Measurements from ENCODE around the gene PCNA.

Gene PCNA

DNA sequence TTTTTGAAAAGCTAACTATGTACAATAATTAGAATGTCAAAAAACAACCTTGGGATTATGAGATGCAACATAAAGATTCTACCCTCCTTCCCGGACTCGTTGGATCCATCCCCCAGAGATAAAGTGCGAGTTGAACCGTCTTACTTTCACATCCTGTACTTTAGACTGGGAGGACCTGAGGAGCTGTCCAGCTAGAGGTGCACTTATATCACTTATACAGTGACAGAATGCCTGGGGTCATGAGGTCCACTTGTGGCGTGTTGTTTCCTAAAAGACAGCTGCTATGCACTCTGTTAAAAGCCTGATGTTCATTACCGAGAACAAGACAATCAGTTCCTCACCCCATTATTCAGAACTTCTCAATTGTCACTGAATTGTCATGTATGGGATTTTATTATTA lies 9.1 kb upstream of the PCNA start:
- H4K20me1 ChIP-seq (ENCODE audit: insufficient read depth, low read length), result no peaks in the 10 kb centered on the region
- peak overlapping the region; percentile 51 for H3K27ac ChIP-seq (ENCODE audit: low read depth, low read length, poor library complexity, severe bottlenecking)
- TF ChIP-seq EZH2 (IDR thresholded peaks at IDR 0.05; ENCODE audit: borderline replicate concordance, low read length) (no peak), CTCF (IDR thresholded peaks at IDR 0.05; ENCODE audit: low read length) (no peak)
- H3K9ac ChIP-seq (ENCODE audit: low read length), result no peak overlapping the region; the same call in 1 of the 2 replicates
- H3K9me3 ChIP-seq (ENCODE audit: low read length), result no peaks in the 10 kb centered on the region
- H3K27me3 ChIP-seq (ENCODE audit: insufficient read depth, low read length), result no peaks in the 10 kb centered on the region
- peaks cover 33% of the 10 kb centered on the region; the same call in 1 of the 2 replicates for H3K79me2 ChIP-seq (ENCODE audit: insufficient read depth, low read length)
- peak overlapping the region; percentile 73 for H3K4me2 ChIP-seq (ENCODE audit: low read length)
- peak overlapping the region; percentile 67 for H3K4me3 ChIP-seq (ENCODE audit: low read depth, low read length, poor library complexity, severe bottlenecking)
- no peaks in the 10 kb centered on the region for H3K36me3 ChIP-seq (ENCODE audit: insufficient read depth, low read length)
- no peaks in the 10 kb centered on the region for H3F3A ChIP-seq (ENCODE audit: insufficient read depth, low read length)
- H3K4me1 ChIP-seq (ENCODE audit: insufficient read depth, low read length, severe bottlenecking), result peaks cover 35% of the 10 kb centered on the region
- no peaks in the 10 kb centered on the region for H3K9me2 ChIP-seq (ENCODE audit: low read depth, low read length)
- H2AFZ ChIP-seq (ENCODE audit: low read length), result no peak overlapping the region

GRCh38 chr20:5127859-5128424 lies 8.2 kb upstream of the PCNA start:
- no peaks in the 10 kb centered on the region for H3K9me3 ChIP-seq (ENCODE audit: low read length)
- H3K9ac ChIP-seq (ENCODE audit: low read length), result peak overlapping the region; percentile 64
- H3K79me2 ChIP-seq (ENCODE audit: insufficient read depth, low read length), result peaks cover 29% of the 10 kb centered on the region; the same call in 1 of the 2 replicates
- peak overlapping the region; percentile 73 for H3K4me2 ChIP-seq (ENCODE audit: low read length)
- peak overlapping the region; percentile 67 for H3K4me3 ChIP-seq (ENCODE audit: low read depth, low read length, poor library complexity, severe bottlenecking)
- no peaks in the 10 kb centered on the region for H3K27me3 ChIP-seq (ENCODE audit: insufficient read depth, low read length)
- peaks cover 35% of the 10 kb centered on the region for H3K4me1 ChIP-seq (ENCODE audit: insufficient read depth, low read length, severe bottlenecking)
- H3K27ac ChIP-seq (ENCODE audit: low read depth, low read length, poor library complexity, severe bottlenecking), result peak overlapping the region; percentile 51
- no peaks in the 10 kb centered on the region for H3K9me2 ChIP-seq (ENCODE audit: low read depth, low read length)
- no peaks in the 10 kb centered on the region for H3F3A ChIP-seq (ENCODE audit: insufficient read depth, low read length)
- TF ChIP-seq CTCF (IDR thresholded peaks at IDR 0.05; ENCODE audit: low read length) (no peak), EZH2 (IDR thresholded peaks at IDR 0.05; ENCODE audit: borderline replicate concordance, low read length) (no peak)
- H3K36me3 ChIP-seq (ENCODE audit: insufficient read depth, low read length), result no peaks in the 10 kb centered on the region
- no peaks in the 10 kb centered on the region for H4K20me1 ChIP-seq (ENCODE audit: insufficient read depth, low read length)
- H2AFZ ChIP-seq (ENCODE audit: low read length), result no peak overlapping the region

DNA sequence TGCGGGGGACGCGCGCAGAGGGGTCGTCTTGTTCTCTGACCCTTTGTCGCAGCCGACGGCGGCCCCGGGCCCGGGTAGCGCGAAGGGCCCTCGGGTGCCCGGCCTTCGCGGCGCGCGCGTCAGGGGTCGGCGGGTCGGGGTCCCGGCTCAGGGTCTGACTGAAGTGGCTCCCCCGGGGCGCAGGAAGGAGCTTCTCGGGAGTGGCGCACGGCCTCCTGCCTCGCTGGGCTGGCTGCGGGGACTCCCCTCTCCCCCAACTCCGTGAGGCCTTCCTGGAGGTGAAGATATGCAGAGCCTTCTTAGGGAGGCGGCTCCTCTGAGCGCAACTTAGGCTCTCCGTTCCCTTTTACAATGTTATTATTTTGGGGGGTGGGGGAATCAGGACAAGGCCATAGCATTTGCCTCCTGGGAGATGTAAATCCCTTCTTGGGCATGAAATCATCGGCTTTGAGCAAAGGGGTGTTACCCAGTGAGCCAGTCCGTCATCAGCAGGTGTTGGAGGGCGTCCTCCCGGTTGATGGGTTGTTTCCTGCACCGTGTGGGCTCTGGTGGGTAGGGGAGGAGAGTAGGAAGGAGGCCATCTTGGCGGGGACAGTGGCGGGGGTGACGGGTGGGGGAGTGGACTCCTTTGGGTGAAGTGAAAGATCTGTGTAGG lies 7.6 kb upstream of the PCNA start:
- Histone ChIP-seq H3K36me3 (ENCODE audit: insufficient read depth, low read length) (no peaks in the 10 kb centered on the region), H3K4me3 (ENCODE audit: low read depth, low read length, poor library complexity, severe bottlenecking) (peak overlapping the region; percentile 67), H3K9me2 (ENCODE audit: low read depth, low read length) (no peaks in the 10 kb centered on the region), H3K27me3 (ENCODE audit: insufficient read depth, low read length) (no peaks in the 10 kb centered on the region), H3K27ac (ENCODE audit: low read depth, low read length, poor library complexity, severe bottlenecking) (peak overlapping the region; percentile 51), H3K4me2 (ENCODE audit: low read length) (peak overlapping the region; percentile 73), H3K9ac (ENCODE audit: low read length) (peak overlapping the region; percentile 64), H3F3A (ENCODE audit: insufficient read depth, low read length) (no peaks in the 10 kb centered on the region), H2AFZ (ENCODE audit: low read length) (no peak overlapping the region), H3K4me1 (ENCODE audit: insufficient read depth, low read length, severe bottlenecking) (peaks cover 39% of the 10 kb centered on the region), H4K20me1 (ENCODE audit: insufficient read depth, low read length) (no peaks in the 10 kb centered on the region), H3K79me2 (ENCODE audit: insufficient read depth, low read length) (peaks cover 25% of the 10 kb centered on the region; the same call in 1 of the 2 replicates), H3K9me3 (ENCODE audit: low read length) (no peaks in the 10 kb centered on the region)
- TF ChIP-seq EZH2 (IDR thresholded peaks at IDR 0.05; ENCODE audit: borderline replicate concordance, low read length), result no peak
- TF ChIP-seq CTCF (IDR thresholded peaks at IDR 0.05; ENCODE audit: low read length), result no peak

Data from OCI-LY1 (cell line).